CD8-positive, alpha-beta memory T cell (primary cell): ENCODE data around the gene AIP. TPM values are rescaled to one million over a fixed set of nuclear protein-coding genes. Genes with fewer than 3 reads are reported as not detected.

ENCODE experiments used
- CTCF ChIA-PET: fragments of 350-600 bp; sonication (Branson Sonifier 250); formaldehyde crosslinking; loops from one replicate; lab custom pipeline; 2021; ENCODE audit warnings: antibody characterized with exemption; lab: Charles Lee
- POLR2A ChIA-PET: fragments of 350-600 bp; sonication (Branson Sonifier 250); formaldehyde crosslinking; loops from one replicate; lab custom pipeline; 2021; ENCODE audit warnings: antibody characterized with exemption; lab: Charles Lee
- DNase-seq, 5 donors: peaks; one replicate each; pipeline versions ENCODE4 v3.0.0 to v3.0.0-alpha.2; 2020 to 2022; ENCODE audit warnings: mixed read lengths in 1 of 5
- H3K27ac ChIP-seq: one replicate; pipeline ENCODE4 v1.7.0; 2013; ENCODE audit warnings: low read depth, mild to moderate bottlenecking, low read length, moderate library complexity
- H3K27me3 ChIP-seq: 2 replicates; pipeline ENCODE4 v1.7.0; 2013; ENCODE audit warnings: low read length, mild to moderate bottlenecking; ENCODE audit not compliant: insufficient read depth, poor library complexity, severe bottlenecking
- H3K36me3 ChIP-seq: 2 replicates; pipeline ENCODE4 v1.7.0; 2013; ENCODE audit warnings: mild to moderate bottlenecking, low read length, moderate library complexity; ENCODE audit not compliant: insufficient read depth
- H3K4me1 ChIP-seq: 2 replicates; pipeline ENCODE4 v1.7.0; 2013; ENCODE audit warnings: mild to moderate bottlenecking, low read length, moderate library complexity; ENCODE audit not compliant: insufficient read depth
- H3K4me3 ChIP-seq: 2 replicates; pipeline ENCODE4 v1.7.0; 2013; ENCODE audit warnings: mild to moderate bottlenecking, low read length
- H3K9me3 ChIP-seq: 2 replicates; pipeline ENCODE4 v1.7.0; 2013; ENCODE audit warnings: mild to moderate bottlenecking, low read length
- H3K27ac Mint-ChIP-seq, 8 donors: one replicate each; pipeline ENCODE4 v1.8.0; 2020 to 2021; ENCODE audit warnings: mixed read lengths in 8 of 8, mild to moderate bottlenecking in 6 of 8, inconsistent platforms in 3 of 8, moderate library complexity in 3 of 8
- H3K27me3 Mint-ChIP-seq, 2 donors: one replicate each; pipeline ENCODE4 v1.8.0; 2020 to 2021; ENCODE audit warnings: mixed read lengths in 2 of 2, mild to moderate bottlenecking in 1 of 2, moderate library complexity in 1 of 2
- H3K36me3 Mint-ChIP-seq, 3 donors: one replicate each; pipeline ENCODE4 v1.8.0; 2020 to 2021; ENCODE audit warnings: mixed read lengths in 3 of 3, inconsistent platforms in 1 of 3, mild to moderate bottlenecking in 1 of 3
- H3K4me1 Mint-ChIP-seq, 3 donors: one replicate each; pipeline ENCODE4 v1.8.0; 2020 to 2021; ENCODE audit warnings: mixed read lengths in 3 of 3, inconsistent platforms in 1 of 3, mild to moderate bottlenecking in 1 of 3
- H3K4me3 Mint-ChIP-seq, 7 donors: one replicate each; pipeline ENCODE4 v1.8.0; 2020 to 2021; ENCODE audit warnings: mixed read lengths in 7 of 7, mild to moderate bottlenecking in 6 of 7, moderate library complexity in 4 of 7, inconsistent platforms in 2 of 7
- H3K9me3 Mint-ChIP-seq, 5 donors: one replicate each; pipeline ENCODE4 v1.8.0; 2020 to 2022; ENCODE audit warnings: mixed read lengths in 5 of 5, mild to moderate bottlenecking in 3 of 5, moderate library complexity in 2 of 5, inconsistent platforms in 1 of 5
- polyA plus RNA-seq: library from polyadenylated mRNA; unstranded; fragments of 300-500 nt; fragmentation: Illumina TruSeq; gene quantifications from one replicate; pipeline ENCODE4 v1.2.3, GENCODE V29; 2021
- total RNA-seq, 2 experiments: library from RNA; stranded (reverse); gene quantifications; one replicate each; pipeline ENCODE4 v1.2.3, GENCODE V29; 2021

AIP gene
- total and polyA plus RNA-seq, 3 experiments from 2014 or later: 160 to 210 (median 171) TPM

DNA sequence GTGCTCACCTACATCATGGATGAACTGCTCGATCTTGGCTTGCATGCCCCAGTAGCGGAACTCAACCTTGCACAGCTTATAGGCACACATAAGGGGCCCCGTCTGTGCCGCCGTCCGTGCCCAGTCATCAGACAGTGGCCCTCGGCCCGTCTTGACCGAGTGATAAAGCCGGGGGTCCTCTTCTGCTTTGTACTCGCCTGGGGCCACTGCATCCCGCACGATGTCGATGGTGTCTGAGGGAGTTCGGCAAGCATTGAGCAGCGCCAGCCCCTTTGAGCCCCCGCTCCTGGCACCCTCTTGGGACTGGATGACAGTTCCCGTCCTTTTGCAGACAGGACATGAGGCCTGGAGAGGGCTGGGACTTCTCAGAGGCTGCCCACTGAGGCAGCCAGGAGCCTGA, 19.0 kb downstream of the AIP start:
- H3K4me3 ChIP-seq: no peak overlapping the region
- peaks cover 18% of the 10 kb centered on the region for H3K36me3 ChIP-seq

DNA sequence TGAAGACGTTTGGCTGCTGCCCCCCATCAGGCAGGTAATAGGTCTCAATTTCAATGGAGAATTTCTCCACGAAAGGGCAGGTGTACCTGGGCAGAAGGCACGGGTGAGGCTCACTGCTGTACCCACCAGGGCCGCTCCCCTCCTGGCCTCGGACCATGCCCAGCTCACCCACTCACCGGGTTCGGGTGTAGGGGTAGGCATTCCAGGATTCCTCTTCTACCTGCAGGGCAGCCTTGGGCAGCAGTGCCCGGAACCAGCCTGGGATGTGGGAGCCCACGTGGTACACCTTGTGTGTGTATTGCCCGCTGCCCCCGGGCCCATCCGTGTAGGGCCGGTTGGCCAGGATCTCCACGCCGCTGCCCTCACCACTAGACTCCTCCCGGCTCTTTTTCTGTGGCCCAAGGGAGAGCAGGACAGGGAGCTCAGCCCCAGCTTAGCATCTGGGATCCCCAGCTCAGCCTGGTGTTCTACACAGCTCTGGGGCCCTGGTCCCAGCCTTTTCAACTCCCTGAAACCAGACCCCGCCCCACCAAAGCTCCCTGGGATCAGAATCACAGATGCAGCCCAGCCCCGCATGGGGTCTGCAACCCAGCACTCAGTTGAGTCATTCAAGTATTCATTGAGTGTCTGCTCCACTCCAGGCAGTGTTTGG, 19.6 kb downstream of the AIP start:
- Histone ChIP-seq H3K4me3 (no peak overlapping the region), H3K4me1 (peaks cover 33% of the 10 kb centered on the region), H3K9me3 (no peaks in the 10 kb centered on the region), H3K36me3 (peaks cover 18% of the 10 kb centered on the region), H3K27ac (no peak overlapping the region), H3K27me3 (no peaks in the 10 kb centered on the region)
- POLR2A ChIA-PET: no interaction called here
- H3K4me1 Mint-ChIP-seq: peaks cover 39 to 54% (median 40%) of the 10 kb centered on the region in 3 donors
- peak overlapping the region; percentile 59 to 94 (median 86) for H3K27ac Mint-ChIP-seq
- peak in 1 of 5 donors; percentile 40 for DNase-seq
- peaks cover 0 to 1% of the 10 kb centered on the region in 2 donors for H3K27me3 Mint-ChIP-seq
- H3K4me3 Mint-ChIP-seq: peak overlapping the region; percentile 64 to 91 (median 82)
- CTCF ChIA-PET: interaction anchor here (0.8 to 1.1 kb wide), 2 partner anchors 11 to 101 kb away, joined by 3 read pairs; no protein-coding TSS in a partner anchor
- no peaks in the 10 kb centered on the region for H3K9me3 Mint-ChIP-seq
- H3K36me3 Mint-ChIP-seq: peaks cover 8 to 71% (median 15%) of the 10 kb centered on the region in 3 donors

More for the DNA sequence above, 19.0 kb downstream of the AIP start:
- POLR2A ChIA-PET: no interaction called here
- no peaks in the 10 kb centered on the region for H3K9me3 Mint-ChIP-seq
- H3K27ac Mint-ChIP-seq: peak overlapping the region in 1 of 8 donors; percentile 31
- DNase-seq: peak in 1 of 5 donors; percentile 42
- Histone ChIP-seq H3K4me1 (peaks cover 27% of the 10 kb centered on the region), H3K27ac (no peak overlapping the region), H3K27me3 (no peaks in the 10 kb centered on the region), H3K9me3 (no peaks in the 10 kb centered on the region)
- peaks cover 0 to 1% of the 10 kb centered on the region in 2 donors for H3K27me3 Mint-ChIP-seq
- peak overlapping the region in 1 of 7 donors; percentile 63 for H3K4me3 Mint-ChIP-seq
- peaks cover 8 to 73% (median 15%) of the 10 kb centered on the region in 3 donors for H3K36me3 Mint-ChIP-seq
- peaks cover 34 to 48% (median 35%) of the 10 kb centered on the region in 3 donors for H3K4me1 Mint-ChIP-seq
- CTCF ChIA-PET: interaction anchor here (0.8 kb wide), 1 partner anchor 10 kb away, joined by 3 read pairs; no protein-coding TSS in a partner anchor

DNA sequence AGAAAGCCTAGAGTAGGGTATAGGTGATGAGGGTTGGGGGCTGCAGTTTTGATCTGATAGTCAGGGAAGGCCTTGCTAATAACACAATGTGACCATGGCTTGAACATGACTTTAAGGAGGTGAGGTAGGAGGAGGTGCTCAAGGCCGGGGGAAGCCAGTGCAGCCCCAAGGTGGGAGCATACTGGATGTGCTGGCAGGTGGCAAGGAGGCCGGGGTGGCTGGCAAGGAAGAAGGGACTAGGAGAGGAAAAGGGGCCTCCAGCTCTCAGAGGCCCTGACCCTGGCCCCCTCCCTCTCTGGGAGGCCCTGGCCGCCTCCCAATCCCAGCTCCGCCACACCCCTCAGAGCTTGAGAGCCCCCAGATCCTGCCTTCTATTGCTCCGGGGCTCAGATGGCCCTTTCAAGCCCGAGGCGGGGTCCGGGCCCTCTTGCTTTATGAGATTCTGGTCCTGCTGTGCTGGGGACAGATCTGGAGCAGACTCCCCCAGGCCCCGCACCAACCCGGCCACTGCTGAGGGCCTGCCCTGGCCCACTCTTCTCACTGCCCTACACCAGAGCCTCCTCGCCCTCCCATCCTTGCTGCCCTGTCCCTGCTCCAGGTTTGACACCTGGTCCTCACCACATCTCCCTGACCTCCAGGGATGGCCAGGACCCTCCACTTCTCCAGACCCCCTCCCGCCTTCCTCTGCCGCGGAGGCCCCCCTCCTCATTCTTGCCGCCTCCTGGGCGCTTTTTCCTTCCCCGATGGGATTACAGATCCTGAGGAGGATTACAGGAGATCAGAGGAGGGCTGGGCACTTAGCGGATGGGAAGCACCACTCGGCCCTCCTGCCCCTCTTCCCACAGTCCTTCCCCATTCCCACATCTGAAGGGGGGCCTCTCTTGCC, 20.5 kb downstream of the AIP start:
- H3K4me1 ChIP-seq: peaks cover 35% of the 10 kb centered on the region
- H3K27me3 ChIP-seq: no peaks in the 10 kb centered on the region
- ChIA-PET CTCF (interaction anchor here (1.1 to 3.0 kb wide), 2 partner anchors 102 kb away, joined by 3 to 14 read pairs; partner anchors contain the start of gene PPP1CA), POLR2A (no interaction called here)
- Mint-ChIP-seq H3K4me3 (peak overlapping the region; percentile 64 to 91 (median 82)), H3K36me3 (peaks cover 8 to 62% (median 15%) of the 10 kb centered on the region in 3 donors), H3K4me1 (peaks cover 39 to 57% (median 42%) of the 10 kb centered on the region in 3 donors), H3K27me3 (peaks cover 0 to 1% of the 10 kb centered on the region in 2 donors), H3K27ac (peak overlapping the region; percentile 59 to 97 (median 88)), H3K9me3 (no peaks in the 10 kb centered on the region)
- no peak overlapping the region for H3K27ac ChIP-seq
- no peaks in the 10 kb centered on the region for H3K9me3 ChIP-seq
- peaks cover 18% of the 10 kb centered on the region for H3K36me3 ChIP-seq
- DNase-seq: no peak
- no peak overlapping the region for H3K4me3 ChIP-seq

DNA sequence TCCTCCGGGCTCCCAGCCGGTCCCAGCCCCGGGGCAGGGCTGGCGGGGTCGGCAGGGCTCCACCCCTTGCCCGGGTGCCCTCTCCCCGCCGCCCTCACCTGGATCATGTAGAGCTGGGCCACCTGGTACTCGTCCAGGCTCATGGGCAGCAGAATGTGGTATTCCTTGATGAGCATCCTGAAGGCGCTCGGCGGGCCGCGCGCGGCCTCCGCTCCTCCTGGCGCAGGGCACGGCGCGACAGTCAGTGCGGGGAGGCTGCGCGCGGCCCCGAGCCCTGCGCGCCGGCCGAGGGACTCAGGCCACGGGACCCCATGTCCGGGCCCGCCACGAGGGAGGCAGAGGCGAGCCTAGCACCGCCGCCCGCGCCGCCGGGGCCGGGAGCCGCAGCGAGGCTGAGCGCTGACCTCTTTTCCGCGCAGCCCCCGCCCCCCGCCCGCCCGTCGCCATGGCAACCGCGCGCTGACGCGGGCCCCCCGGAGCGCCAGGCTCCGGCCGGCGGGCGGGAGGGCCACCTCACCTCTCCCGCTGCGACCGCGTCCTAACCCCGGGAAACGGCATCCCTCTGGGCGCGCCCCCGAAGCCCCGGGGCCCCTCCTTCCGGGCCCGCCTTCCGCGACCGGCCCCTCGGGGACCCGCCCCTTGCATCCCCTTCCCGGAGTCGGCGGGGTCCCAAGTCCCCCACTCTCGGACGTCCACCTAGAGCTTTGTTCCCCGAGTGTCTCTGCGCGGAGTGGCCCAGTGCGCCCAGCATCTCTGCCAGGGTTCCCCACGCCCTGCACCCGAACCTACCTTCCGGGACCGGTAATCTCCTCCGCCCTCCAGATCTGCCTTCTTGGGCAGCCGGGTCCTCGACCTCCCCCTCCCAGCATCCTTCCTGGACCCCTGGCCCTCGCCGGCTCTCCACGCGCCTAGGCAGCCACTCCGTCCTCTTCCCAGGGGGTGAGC, 21.5 kb downstream of the AIP start:
- ChIA-PET POLR2A (interaction anchor here (0.6 to 2.1 kb wide), 7 partner anchors 19 to 113 kb away, joined by 3 to 11 read pairs (median 5); partner anchors contain the start of genes PPP1CA, PTPRCAP and RAD9A), CTCF (interaction anchor here (1.0 to 3.0 kb wide), 9 partner anchors 12 to 113 kb away, joined by 3 to 14 read pairs (median 5); partner anchors contain the start of genes AIP, PPP1CA and RAD9A)
- H3K27me3 Mint-ChIP-seq: peaks cover 0 to 5% of the 10 kb centered on the region in 2 donors
- DNase-seq: peak; percentile 36 to 71 (median 46)
- no peaks in the 10 kb centered on the region for H3K9me3 Mint-ChIP-seq
- H3K36me3 Mint-ChIP-seq: peaks cover 8 to 56% (median 15%) of the 10 kb centered on the region in 3 donors
- Histone ChIP-seq H3K27me3 (no peaks in the 10 kb centered on the region), H3K9me3 (no peaks in the 10 kb centered on the region), H3K36me3 (peaks cover 18% of the 10 kb centered on the region), H3K27ac (peak overlapping the region; percentile 91), H3K4me3 (peak overlapping the region; percentile 84), H3K4me1 (peaks cover 42% of the 10 kb centered on the region)
- H3K4me1 Mint-ChIP-seq: peaks cover 47 to 65% (median 49%) of the 10 kb centered on the region in 3 donors
- H3K4me3 Mint-ChIP-seq: peak overlapping the region; percentile 91 to 97 (median 92)
- H3K27ac Mint-ChIP-seq: peak overlapping the region; percentile 88 to 99 (median 92)

DNA sequence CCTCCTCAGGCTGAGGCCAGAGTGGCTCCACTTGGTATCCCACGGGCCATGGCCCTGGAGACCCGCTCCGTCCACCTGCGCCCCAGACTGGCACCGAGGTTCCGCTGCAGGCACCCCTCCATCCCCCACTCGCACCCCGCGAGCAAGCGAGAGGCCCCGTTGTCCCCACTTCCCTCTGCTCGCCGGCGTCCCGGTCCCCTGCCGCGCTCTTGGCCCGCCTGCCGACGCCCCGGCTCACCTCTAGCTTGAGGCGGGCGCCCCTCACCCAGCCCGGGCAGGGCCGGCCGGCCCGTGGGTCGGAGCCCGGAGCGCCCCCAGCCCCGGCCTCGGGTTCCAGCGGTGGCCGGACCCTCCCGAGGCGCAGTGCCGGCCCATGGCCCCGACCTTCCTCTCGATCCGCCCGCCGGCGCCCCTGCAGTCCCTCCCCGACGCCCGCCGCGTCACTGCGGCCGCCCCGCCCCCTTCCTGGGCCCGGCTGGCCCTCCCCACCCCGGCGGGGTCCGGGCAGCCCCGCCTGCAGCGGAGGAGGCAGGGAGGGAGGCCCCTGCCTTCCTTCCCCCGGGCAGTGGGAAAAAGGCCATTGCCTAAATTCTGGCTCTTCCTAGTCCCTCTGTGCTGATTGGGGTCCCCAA, 22.2 kb downstream of the AIP start, which contains the start of gene PITPNM1:
PITPNM1 (minus strand) TSS at position 414 of the 632 bp plus-strand sequence. CDS start 1,183 bp downstream, outside the sequence.
- Mint-ChIP-seq H3K4me3 (peak within 1 kb of the TSS; percentile 91 to 97 (median 92)), H3K9me3 (no peaks in the 10 kb centered on the region), H3K27me3 (peaks cover 0 to 6% of the 10 kb centered on the region in 2 donors), H3K4me1 (peaks cover 48 to 69% (median 49%) of the 10 kb centered on the region in 3 donors), H3K27ac (peak within 1 kb of the TSS; percentile 94 to 99 (median 98)), H3K36me3 (peaks cover 8 to 50% (median 13%) of the 10 kb centered on the region in 3 donors)
- peak; percentile 62 to 79 (median 72) for DNase-seq
- POLR2A ChIA-PET: interaction anchor here (0.6 to 2.1 kb wide), 8 partner anchors 19 to 114 kb away, joined by 3 to 11 read pairs (median 4); partner anchors contain the start of genes AIP, CORO1B, PPP1CA and PTPRCAP
- Histone ChIP-seq H3K4me3 (peak within 1 kb of the TSS; percentile 84), H3K36me3 (peaks cover 17% of the 10 kb centered on the region), H3K4me1 (peaks cover 42% of the 10 kb centered on the region), H3K9me3 (no peaks in the 10 kb centered on the region), H3K27me3 (no peaks in the 10 kb centered on the region), H3K27ac (peak within 1 kb of the TSS; percentile 91)
- CTCF ChIA-PET: interaction anchor here (1.0 to 3.0 kb wide), 14 partner anchors 13 to 154 kb away, joined by 3 to 14 read pairs (median 5); partner anchors contain the start of genes AIP, PPP1CA and RAD9A

DNA sequence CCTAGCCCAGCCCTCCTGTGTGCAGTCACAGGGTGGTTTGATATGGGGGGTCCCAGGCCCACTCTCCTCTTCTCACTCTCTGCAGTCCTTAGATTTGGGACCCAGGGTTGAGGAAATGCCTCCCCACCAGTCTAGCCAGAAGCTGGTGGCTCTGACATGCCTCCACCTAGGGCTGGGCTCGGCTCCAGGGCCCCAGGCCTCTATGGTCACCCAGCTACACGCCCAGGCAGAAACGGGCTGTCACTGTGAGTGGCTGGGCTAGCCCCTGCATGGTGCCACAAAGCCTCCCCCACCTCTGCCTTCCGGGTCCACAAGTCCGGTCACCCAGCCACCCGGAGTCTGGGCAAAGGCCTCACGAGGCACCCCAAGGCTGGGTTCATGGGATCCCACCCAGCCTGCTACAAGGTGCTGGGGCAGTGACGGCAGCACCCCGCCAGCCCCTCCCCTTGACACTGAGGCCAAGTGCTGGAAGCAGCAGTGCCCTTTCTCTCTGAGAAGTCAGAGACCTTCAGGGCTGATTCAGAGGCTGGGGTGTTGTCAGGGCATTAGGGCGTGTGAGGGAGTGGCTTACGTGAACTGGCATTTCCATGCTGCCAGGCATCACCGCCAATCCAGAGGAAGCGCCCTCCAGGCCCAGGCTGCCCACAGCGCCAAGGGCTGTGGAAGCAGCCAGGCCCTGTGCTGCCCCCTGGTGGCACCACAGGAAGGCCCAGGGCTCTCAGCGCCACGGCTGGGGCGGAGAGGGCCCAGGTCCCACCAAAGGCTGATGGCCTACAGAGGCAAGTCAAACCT, 23.0 kb downstream of the AIP start:
- peaks cover 43 to 65% (median 45%) of the 10 kb centered on the region in 3 donors for H3K4me1 Mint-ChIP-seq

More for the DNA sequence above, 23.0 kb downstream of the AIP start:
- H3K9me3 Mint-ChIP-seq: no peaks in the 10 kb centered on the region
- Histone ChIP-seq H3K27me3 (no peaks in the 10 kb centered on the region), H3K4me1 (peaks cover 42% of the 10 kb centered on the region), H3K27ac (peak overlapping the region; percentile 91), H3K36me3 (peaks cover 9% of the 10 kb centered on the region), H3K4me3 (peak overlapping the region; percentile 66), H3K9me3 (no peaks in the 10 kb centered on the region)
- H3K27me3 Mint-ChIP-seq: peaks cover 0 to 6% of the 10 kb centered on the region in 2 donors
- peaks cover 4 to 43% (median 9%) of the 10 kb centered on the region in 3 donors for H3K36me3 Mint-ChIP-seq
- H3K4me3 Mint-ChIP-seq: peak overlapping the region; percentile 83 to 93 (median 91)
- CTCF ChIA-PET: interaction anchor here (0.6 to 3.0 kb wide), 17 partner anchors 13 to 155 kb away, joined by 3 to 14 read pairs (median 5); partner anchors contain the start of genes AIP, PPP1CA and RAD9A
- peak; percentile 88 to 93 (median 90) for DNase-seq
- H3K27ac Mint-ChIP-seq: peak overlapping the region; percentile 94 to 99 (median 98)
- POLR2A ChIA-PET: interaction anchor here (0.6 to 2.1 kb wide), 8 partner anchors 20 to 105 kb away, joined by 3 to 11 read pairs (median 6); partner anchors contain the start of genes AIP, CORO1B, PPP1CA and PTPRCAP
